VCaP (cell line): ENCODE data around the gene TFPI.

Source experiments
- H3K27ac ChIP-seq: fragments of 450-650 bp; 2 replicates; pipeline ENCODE4 v1.5.1; 2017
- TF ChIP-seq, protein P1 (sequence below): fragments of 450-650 bp; conservative IDR thresholded peaks from 2 replicates; pipeline ENCODE4 v1.5.1; 2017; ENCODE audit warnings: mild to moderate bottlenecking, moderate library complexity

Gene TFPI

DNA sequence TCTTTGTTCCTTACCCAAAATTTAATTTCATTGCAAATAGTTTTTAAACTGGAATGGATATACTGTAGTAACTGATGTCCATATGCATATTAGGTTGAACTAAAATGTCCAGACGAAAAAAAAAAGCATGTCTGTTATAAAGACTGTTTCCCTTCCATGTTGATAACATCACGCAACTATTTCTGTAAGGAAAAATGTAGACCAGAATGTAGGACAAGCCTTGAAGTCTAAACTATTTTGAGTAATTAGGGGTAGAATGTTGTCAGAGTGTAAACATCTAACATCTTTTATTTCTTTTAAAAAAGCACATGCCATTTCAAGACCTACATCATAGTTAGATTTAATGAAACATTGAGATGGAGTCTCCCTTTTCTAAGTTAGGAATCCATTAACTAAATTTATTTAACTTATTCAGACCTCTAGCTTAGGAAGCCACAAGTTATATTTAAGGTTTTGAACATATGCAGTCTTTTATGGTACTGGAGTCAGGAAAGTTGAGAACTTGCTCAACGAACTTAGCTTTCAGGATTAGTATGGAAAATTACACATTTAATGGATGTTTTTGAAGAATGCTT is 114.0 kb downstream of the TFPI start:
- H3K27ac ChIP-seq = no peak overlapping the region
- TF ChIP-seq, protein P1, sequence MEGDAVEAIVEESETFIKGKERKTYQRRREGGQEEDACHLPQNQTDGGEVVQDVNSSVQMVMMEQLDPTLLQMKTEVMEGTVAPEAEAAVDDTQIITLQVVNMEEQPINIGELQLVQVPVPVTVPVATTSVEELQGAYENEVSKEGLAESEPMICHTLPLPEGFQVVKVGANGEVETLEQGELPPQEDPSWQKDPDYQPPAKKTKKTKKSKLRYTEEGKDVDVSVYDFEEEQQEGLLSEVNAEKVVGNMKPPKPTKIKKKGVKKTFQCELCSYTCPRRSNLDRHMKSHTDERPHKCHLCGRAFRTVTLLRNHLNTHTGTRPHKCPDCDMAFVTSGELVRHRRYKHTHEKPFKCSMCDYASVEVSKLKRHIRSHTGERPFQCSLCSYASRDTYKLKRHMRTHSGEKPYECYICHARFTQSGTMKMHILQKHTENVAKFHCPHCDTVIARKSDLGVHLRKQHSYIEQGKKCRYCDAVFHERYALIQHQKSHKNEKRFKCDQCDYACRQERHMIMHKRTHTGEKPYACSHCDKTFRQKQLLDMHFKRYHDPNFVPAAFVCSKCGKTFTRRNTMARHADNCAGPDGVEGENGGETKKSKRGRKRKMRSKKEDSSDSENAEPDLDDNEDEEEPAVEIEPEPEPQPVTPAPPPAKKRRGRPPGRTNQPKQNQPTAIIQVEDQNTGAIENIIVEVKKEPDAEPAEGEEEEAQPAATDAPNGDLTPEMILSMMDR = no peak

DNA sequence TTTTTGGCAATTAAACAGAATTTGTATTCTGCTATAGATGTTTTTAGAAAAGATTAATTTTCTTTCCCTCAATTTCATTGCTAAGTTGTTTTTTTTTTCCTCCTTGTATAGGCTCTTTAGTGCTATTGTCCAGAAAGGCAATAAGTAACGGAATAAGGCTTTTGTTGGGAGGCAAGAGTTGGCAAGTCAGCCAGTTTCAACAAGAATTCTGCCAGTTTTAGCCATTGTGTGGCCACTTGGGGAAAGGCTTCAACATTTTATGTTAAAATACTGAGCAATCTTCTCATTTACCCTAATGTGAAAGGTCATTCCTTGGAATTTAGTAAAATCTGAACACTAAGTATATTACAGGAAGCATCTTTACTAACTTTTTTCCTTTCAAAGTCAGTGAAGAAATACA is 115.8 kb downstream of the TFPI start:
- no peak overlapping the region for H3K27ac ChIP-seq
- TF ChIP-seq, protein P1 = no peak

DNA sequence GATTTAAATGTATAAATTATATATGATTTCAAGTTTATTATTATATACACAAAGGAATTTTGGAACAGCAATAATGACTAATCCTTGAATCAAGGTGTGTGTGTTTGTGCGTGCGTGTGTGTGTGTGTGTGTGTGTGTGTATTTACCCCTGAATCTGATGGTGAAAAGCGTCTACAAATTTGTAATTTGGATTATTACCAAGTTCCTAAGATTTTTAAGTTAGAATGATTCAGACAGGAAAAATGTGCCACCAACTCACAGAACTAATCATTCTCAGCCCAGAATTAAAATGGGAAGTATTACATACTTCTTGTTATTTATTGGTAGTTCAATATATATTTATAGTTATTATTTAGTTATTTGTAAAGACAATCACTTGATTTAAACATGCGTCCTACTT is 118.5 kb downstream of the TFPI start:
- H3K27ac ChIP-seq = no peak overlapping the region
- TF ChIP-seq, protein P1 = no peak

DNA sequence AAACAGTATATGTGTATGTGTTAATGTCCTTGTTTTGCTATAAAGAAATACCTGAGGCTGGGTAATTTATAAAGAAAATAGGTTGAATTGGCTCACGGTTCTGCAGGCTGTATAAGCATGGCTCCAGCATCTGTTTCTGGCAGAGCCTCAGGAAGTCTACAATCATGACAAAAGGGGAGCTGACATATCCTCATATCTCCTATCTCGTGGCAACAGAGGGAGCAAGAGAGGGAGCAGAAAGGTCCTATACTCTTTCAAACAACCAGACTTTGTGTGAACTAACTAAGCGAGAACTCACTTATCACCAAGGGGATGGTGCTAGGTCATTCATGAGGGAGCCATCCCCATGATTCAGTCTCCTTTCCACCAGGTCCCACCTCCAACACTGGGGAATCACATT is 119.2 kb downstream of the TFPI start:
- no peak overlapping the region for H3K27ac ChIP-seq
- TF ChIP-seq, protein P1 = no peak

DNA sequence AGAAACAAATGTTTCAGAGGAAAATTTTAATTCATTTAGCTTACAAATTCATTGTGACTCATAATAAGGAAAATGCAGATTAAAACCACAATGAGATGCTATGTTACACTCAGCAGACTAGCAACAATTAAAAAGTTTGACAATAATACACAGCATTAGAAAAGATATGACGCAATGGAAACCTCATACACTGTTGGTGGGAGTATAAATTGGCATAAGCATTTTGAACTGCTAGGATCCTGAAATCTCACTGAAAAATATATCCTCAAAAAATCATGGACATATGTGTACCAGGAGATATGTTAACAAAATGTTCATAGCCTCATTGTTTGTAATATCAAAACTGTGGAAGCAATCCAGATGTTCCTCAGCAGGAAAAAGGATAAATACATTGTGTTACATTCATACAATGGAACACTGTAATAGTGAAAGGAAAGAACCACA is 119.9 kb downstream of the TFPI start:
- H3K27ac ChIP-seq = no peak overlapping the region
- TF ChIP-seq, protein P1 = no peak

DNA sequence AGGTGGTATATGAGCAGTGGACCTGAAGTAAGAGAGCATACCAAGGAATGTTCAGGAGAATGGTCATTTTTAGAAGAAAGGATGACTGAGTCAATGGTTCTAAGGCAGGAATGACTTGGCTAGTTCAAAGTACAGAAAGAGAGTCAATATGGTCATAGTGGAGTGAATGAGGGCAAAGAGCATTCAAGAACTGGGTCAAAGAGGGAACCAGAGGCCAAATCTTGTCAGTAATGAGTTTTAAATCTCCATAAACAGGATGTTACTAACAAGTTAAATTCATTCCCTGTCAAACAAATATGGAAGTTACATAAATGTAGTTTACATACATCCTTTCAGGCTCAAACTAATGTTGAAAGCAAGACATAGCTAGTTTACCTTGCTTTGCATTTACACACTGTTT is 122.3 kb downstream of the TFPI start:
- no peak overlapping the region for H3K27ac ChIP-seq
- TF ChIP-seq, protein P1 = no peak

DNA sequence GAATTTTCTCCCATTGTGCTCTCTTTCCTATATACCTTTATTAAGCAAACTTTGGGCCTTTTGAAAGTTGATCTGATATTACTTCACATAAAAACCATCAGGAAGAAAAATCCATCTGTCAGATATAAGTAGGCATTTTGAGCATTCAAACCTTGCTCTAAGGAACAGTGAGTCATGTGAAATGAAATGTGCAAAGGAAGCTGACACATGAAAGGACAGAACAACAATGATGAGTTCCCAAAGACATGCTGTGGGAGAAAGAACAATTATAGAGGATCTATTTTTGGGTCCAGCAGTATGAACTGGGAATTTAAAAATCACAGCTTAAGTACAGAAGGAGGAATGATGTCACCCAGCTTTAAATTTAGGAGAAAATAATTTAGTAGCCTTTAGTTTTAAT is 124.2 kb downstream of the TFPI start:
- H3K27ac ChIP-seq = no peak overlapping the region
- TF ChIP-seq, protein P1 = no peak
